ENCODE results near the gene SRPK1. TPM values are rescaled to one million over a fixed set of nuclear protein-coding genes. Genes with fewer than 3 reads are reported as not detected.

The SRPK1 gene
- total RNA-seq, 4 donors from 2014 or later = 107 to 155 (median 110) TPM

- no peaks in the 10 kb centered on the region for H3K9me3 ChIP-seq
- H3K36me3 ChIP-seq = peaks cover 0 to 26% (median 13%) of the 10 kb centered on the region in 4 donors
- H3K27ac ChIP-seq = no peak overlapping the region
- no peak for DNase-seq
- no peak overlapping the region for H3K4me3 ChIP-seq
- H3K4me1 ChIP-seq = no peaks in the 10 kb centered on the region
- H3K27me3 ChIP-seq = no peaks in the 10 kb centered on the region
- in situ Hi-C loops (cut with MboI; ENCODE audit: low pct_ligation_motif_present in 1 of 4, low pct_unique_long_range_greater_than_20kb in 1 of 4, low sequenced_read_pairs in 3 of 4) (no loop called here), intact Hi-C loops (cut with DNase I; ENCODE audit: low total_unique reads) (no loop called here)
- TF ChIP-seq, protein P1, sequence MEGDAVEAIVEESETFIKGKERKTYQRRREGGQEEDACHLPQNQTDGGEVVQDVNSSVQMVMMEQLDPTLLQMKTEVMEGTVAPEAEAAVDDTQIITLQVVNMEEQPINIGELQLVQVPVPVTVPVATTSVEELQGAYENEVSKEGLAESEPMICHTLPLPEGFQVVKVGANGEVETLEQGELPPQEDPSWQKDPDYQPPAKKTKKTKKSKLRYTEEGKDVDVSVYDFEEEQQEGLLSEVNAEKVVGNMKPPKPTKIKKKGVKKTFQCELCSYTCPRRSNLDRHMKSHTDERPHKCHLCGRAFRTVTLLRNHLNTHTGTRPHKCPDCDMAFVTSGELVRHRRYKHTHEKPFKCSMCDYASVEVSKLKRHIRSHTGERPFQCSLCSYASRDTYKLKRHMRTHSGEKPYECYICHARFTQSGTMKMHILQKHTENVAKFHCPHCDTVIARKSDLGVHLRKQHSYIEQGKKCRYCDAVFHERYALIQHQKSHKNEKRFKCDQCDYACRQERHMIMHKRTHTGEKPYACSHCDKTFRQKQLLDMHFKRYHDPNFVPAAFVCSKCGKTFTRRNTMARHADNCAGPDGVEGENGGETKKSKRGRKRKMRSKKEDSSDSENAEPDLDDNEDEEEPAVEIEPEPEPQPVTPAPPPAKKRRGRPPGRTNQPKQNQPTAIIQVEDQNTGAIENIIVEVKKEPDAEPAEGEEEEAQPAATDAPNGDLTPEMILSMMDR (IDR thresholded peaks at IDR 0.05) = no peak
- TF ChIP-seq POLR2AphosphoS5 (IDR thresholded peaks at IDR 0.05) = no peak
- TF ChIP-seq EP300 (IDR thresholded peaks at IDR 0.05; ENCODE audit: low read depth) = no peak
- TF ChIP-seq POLR2A (IDR thresholded peaks at IDR 0.05) = no peak
- WGBS, 2 donors (ENCODE audit: low coverage in 1 of 2) = 88 to 100% methylated on average over 4 of the region's 4 CpGs
Observed at GRCh38 chr6:35852994-35853393, 67.9 kb downstream of the SRPK1 start.

DNA sequence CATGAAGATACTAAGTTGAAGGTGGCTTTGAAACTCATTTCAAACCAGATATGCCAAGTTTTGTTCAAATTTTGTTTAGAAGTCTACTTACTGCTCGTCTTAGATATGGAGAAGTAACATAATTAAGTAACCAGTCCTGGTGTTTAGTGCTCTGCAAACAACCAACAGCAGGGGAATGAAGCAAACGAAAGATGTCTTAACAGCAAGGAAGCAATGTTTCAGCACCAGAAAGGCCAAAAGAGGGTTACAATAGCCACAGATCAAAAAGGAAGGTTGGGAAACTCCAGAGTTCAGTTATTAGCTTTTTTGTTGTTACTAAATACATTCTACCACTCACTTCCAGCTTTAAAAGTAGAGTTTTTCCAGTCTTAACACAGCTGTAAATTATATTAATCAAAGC lies 70.7 kb downstream of the SRPK1 start:
- in situ Hi-C loops (cut with MboI; ENCODE audit: low pct_ligation_motif_present in 1 of 4, low pct_unique_long_range_greater_than_20kb in 1 of 4, low sequenced_read_pairs in 3 of 4) = no loop called here
- no peak overlapping the region for H3K4me3 ChIP-seq
- TF ChIP-seq, protein P1 (IDR thresholded peaks at IDR 0.05) = no peak
- TF ChIP-seq EP300 (IDR thresholded peaks at IDR 0.05; ENCODE audit: low read depth) = no peak
- no peak for TF ChIP-seq POLR2AphosphoS5 (IDR thresholded peaks at IDR 0.05)
- no peak for TF ChIP-seq POLR2A (IDR thresholded peaks at IDR 0.05)

DNA sequence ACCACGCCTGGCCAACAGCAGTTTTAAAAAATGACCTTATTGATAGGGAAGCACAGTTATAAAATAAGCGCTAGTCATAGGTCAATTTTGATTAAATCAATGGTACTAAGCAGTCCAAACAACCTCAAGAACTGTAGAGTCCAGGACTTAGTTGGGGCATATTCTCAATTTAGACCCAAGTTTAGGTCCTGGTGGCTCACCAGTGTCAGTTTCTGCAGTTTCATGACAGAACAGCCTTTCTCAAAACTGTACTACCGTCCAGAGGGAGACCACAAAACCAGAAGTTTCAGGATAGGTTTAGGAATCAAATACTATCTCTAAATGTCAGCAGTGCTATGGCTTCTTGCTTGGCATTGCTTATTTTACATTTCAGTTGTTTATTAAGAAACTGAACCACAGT lies 76.6 kb downstream of the SRPK1 start:
- 78 to 95% methylated on average over 2 to 3 of the region's 3 CpGs for WGBS, 2 donors (ENCODE audit: low coverage in 1 of 2)
- H3K4me1 ChIP-seq = no peaks in the 10 kb centered on the region
- peaks cover 0 to 50% (median 6%) of the 10 kb centered on the region in 4 donors for H3K36me3 ChIP-seq
- H3K27me3 ChIP-seq = no peaks in the 10 kb centered on the region
- DNase-seq = no peak
- no peaks in the 10 kb centered on the region for H3K9me3 ChIP-seq
- H3K4me3 ChIP-seq = no peak overlapping the region
- in situ Hi-C loops (cut with MboI; ENCODE audit: low pct_ligation_motif_present in 1 of 4, low pct_unique_long_range_greater_than_20kb in 1 of 4, low sequenced_read_pairs in 3 of 4) = no loop called here
- intact Hi-C loops (cut with DNase I; ENCODE audit: low total_unique reads) = no loop called here
- TF ChIP-seq POLR2AphosphoS5 (IDR thresholded peaks at IDR 0.05) (no peak), EP300 (IDR thresholded peaks at IDR 0.05; ENCODE audit: low read depth) (no peak), POLR2A (IDR thresholded peaks at IDR 0.05) (no peak)
- TF ChIP-seq, protein P1 (IDR thresholded peaks at IDR 0.05) = no peak
- H3K27ac ChIP-seq = no peak overlapping the region

More for the DNA sequence above, 70.7 kb downstream of the SRPK1 start:
- 81 to 86% methylated on average over 2 of the region's 2 CpGs for WGBS, 2 donors (ENCODE audit: low coverage in 1 of 2)
- no peaks in the 10 kb centered on the region for H3K27me3 ChIP-seq
- H3K36me3 ChIP-seq = peaks cover 0 to 41% (median 9%) of the 10 kb centered on the region in 4 donors
- intact Hi-C loops (cut with DNase I; ENCODE audit: low total_unique reads) = no loop called here
- H3K9me3 ChIP-seq = no peaks in the 10 kb centered on the region
- no peak for DNase-seq
- H3K27ac ChIP-seq = no peak overlapping the region
- no peaks in the 10 kb centered on the region for H3K4me1 ChIP-seq

GRCh38 chr6:35842381-35842780 lies 78.5 kb downstream of the SRPK1 start:
- Histone ChIP-seq H3K4me3 (no peak overlapping the region), H3K27me3 (no peaks in the 10 kb centered on the region), H3K27ac (no peak overlapping the region), H3K36me3 (peaks cover 0 to 41% (median 7%) of the 10 kb centered on the region in 4 donors), H3K4me1 (no peaks in the 10 kb centered on the region), H3K9me3 (no peaks in the 10 kb centered on the region)
- 93 to 95% methylated on average over 3 of the region's 3 CpGs for WGBS, 2 donors (ENCODE audit: low coverage in 1 of 2)
- TF ChIP-seq, protein P1 (IDR thresholded peaks at IDR 0.05) = no peak
- no peak for TF ChIP-seq EP300 (IDR thresholded peaks at IDR 0.05; ENCODE audit: low read depth)
- no peak for TF ChIP-seq POLR2AphosphoS5 (IDR thresholded peaks at IDR 0.05)
- TF ChIP-seq POLR2A (IDR thresholded peaks at IDR 0.05) = no peak
- in situ Hi-C loops (cut with MboI; ENCODE audit: low pct_ligation_motif_present in 1 of 4, low pct_unique_long_range_greater_than_20kb in 1 of 4, low sequenced_read_pairs in 3 of 4) (no loop called here), intact Hi-C loops (cut with DNase I; ENCODE audit: low total_unique reads) (no loop called here)
- DNase-seq = no peak
